GM12878 (cell line): ENCODE data around the gene MTRFR. TPM values are rescaled to one million over a fixed set of nuclear protein-coding genes. Genes with fewer than 3 reads are reported as not detected.

Experiments
- ATAC-seq: fragments of 200-7000 bp; cut with Tn5 transposase; 3 replicates; pipeline ENCODE4 v1.9.1; 2020; ENCODE audit warnings: mild to moderate bottlenecking, moderate library complexity
- BruUV-seq: library from RNA; stranded (reverse); fragments of 400-500 nt; replicated peaks from 2 replicates; lab custom pipeline; 2021; lab: Mats Ljungman, UMichigan
- CTCF ChIA-PET: fragments of 300-600 bp; sonication (Branson Sonifier 250); formaldehyde crosslinking; extraction: SDS; loops from one replicate; lab custom pipeline; 2021; ENCODE audit warnings: inconsistent platforms; lab: Yijun Ruan, JAX
- POLR2A ChIA-PET: fragments of 350-600 bp; formaldehyde crosslinking; extraction: SDS; loops from one replicate; lab custom pipeline; 2021; ENCODE audit warnings: inconsistent platforms; lab: Charles Lee
- RAD21 ChIA-PET: fragments of 300-600 bp; sonication (Branson Sonifier 250); formaldehyde crosslinking; loops from one replicate; lab custom pipeline; 2023; ENCODE audit warnings: antibody characterized with exemption; ENCODE audit not compliant: unreplicated experiment; lab: Charles Lee
- SMC1A ChIA-PET: fragments of 300-600 bp; sonication (Branson Sonifier 250); formaldehyde crosslinking; loops from one replicate; lab custom pipeline; 2023; ENCODE audit not compliant: unreplicated experiment, uncharacterized antibody; lab: Charles Lee
- DNase-seq: peaks from one replicate; pipeline ENCODE4 v3.0.0-alpha.2; 2011; ENCODE audit warnings: low read depth, low spot score
- FAIRE-seq: peaks from 3 replicates; lab custom pipeline; 2011; peaks lifted over from hg19 to GRCh38; lab: Jason Lieb, UNC
- H2AFZ ChIP-seq: 2 replicates; pipeline ENCODE4 v1.6.0; 2011; ENCODE audit warnings: low read depth, low read length, control low read depth; ENCODE audit not compliant: control insufficient read depth
- H3K27ac ChIP-seq: 2 replicates; pipeline ENCODE4 v1.5.1; 2011; ENCODE audit warnings: control low read depth; ENCODE audit not compliant: control insufficient read depth, insufficient read depth
- H3K27me3 ChIP-seq, 2 experiments: replicated peaks in 1 of 2; 2 replicates each; pipeline versions ENCODE4 v1.6.0 to v1.6.1; 2011; ENCODE audit warnings: low read length in 1 of 2; ENCODE audit not compliant: control insufficient read depth in 2 of 2, insufficient read depth in 2 of 2
- H3K36me3 ChIP-seq, 2 experiments: 2 replicates each; pipeline ENCODE4 v1.5.1; 2011; ENCODE audit warnings: low read length in 1 of 2; ENCODE audit not compliant: control insufficient read depth in 2 of 2, insufficient read depth in 2 of 2
- H3K4me1 ChIP-seq: 2 replicates; pipeline ENCODE4 v1.6.1; 2011; ENCODE audit warnings: mild to moderate bottlenecking, low read length, moderate library complexity, mixed read lengths; ENCODE audit not compliant: control insufficient read depth, insufficient read depth
- H3K4me2 ChIP-seq: 2 replicates; pipeline ENCODE4 v1.6.0; 2011; ENCODE audit warnings: control low read depth; ENCODE audit not compliant: control insufficient read depth, insufficient read depth
- H3K4me3 ChIP-seq: fragments of 200-600 bp; sonication (generic); 2 replicates; pipeline ENCODE4 v1.5.1; 2016
- H3K79me2 ChIP-seq: 2 replicates; pipeline ENCODE4 v1.6.0; 2011; ENCODE audit warnings: low read length; ENCODE audit not compliant: control insufficient read depth, insufficient read depth
- H3K9ac ChIP-seq: 2 replicates; pipeline ENCODE4 v1.8.0; 2011; ENCODE audit warnings: low read length, control low read depth, mixed read lengths; ENCODE audit not compliant: control insufficient read depth, insufficient read depth
- H3K9me3 ChIP-seq: replicated peaks from 3 replicates; pipeline ENCODE4 v1.5.1; 2011; ENCODE audit warnings: mild to moderate bottlenecking, low read length; ENCODE audit not compliant: control insufficient read depth, insufficient read depth
- H4K20me1 ChIP-seq: 2 replicates; pipeline ENCODE4 v1.6.0; 2011; ENCODE audit not compliant: control insufficient read depth, insufficient read depth
- BCL11A ChIP-seq: IDR thresholded peaks from 2 replicates; pipeline ENCODE4 v1.6.1; 2011; ENCODE audit warnings: low read depth, low read length
- BRCA1 ChIP-seq: IDR thresholded peaks from 2 replicates; pipeline ENCODE4 v1.6.1; 2011; ENCODE audit warnings: low read depth, low read length, improper control_type of control experiment
- CEBPB ChIP-seq, 2 experiments: fragments of 150-350 bp in 1 of 2; IDR thresholded peaks; 2 replicates each; pipeline ENCODE4 v1.6.1; 2012 to 2014; ENCODE audit warnings: low read depth in 2 of 2, low read length in 2 of 2, borderline replicate concordance in 1 of 2, inconsistent platforms in 1 of 2
- DPF2 ChIP-seq: fragments of 450-650 bp; IDR thresholded peaks from 2 replicates; pipeline ENCODE4 v1.6.1; 2017; ENCODE audit warnings: mild to moderate bottlenecking
- HDGF ChIP-seq: fragments of 450-650 bp; IDR thresholded peaks from 2 replicates; pipeline ENCODE4 v1.6.1; 2016; ENCODE audit warnings: antibody characterized with exemption
- IKZF1 ChIP-seq: fragments of 450-650 bp; conservative IDR thresholded peaks from 2 replicates; pipeline ENCODE4 v1.6.1; 2017; ENCODE audit warnings: antibody characterized with exemption, mild to moderate bottlenecking
- IKZF2 ChIP-seq, 2 experiments: fragments of 450-650 bp; IDR thresholded peaks; 2 replicates each; pipeline ENCODE4 v1.6.1; 2017; ENCODE audit warnings: mild to moderate bottlenecking in 2 of 2, moderate library complexity in 2 of 2
- MTA2 ChIP-seq: fragments of 450-650 bp; IDR thresholded peaks from 2 replicates; pipeline ENCODE4 v1.6.1; 2016; ENCODE audit warnings: low read depth, mild to moderate bottlenecking, moderate library complexity
- NBN ChIP-seq: fragments of 450-650 bp; IDR thresholded peaks from 2 replicates; pipeline ENCODE4 v1.6.1; 2016
- NR2C2 ChIP-seq: IDR thresholded peaks from 2 replicates; pipeline ENCODE4 v1.6.1; 2011; ENCODE audit warnings: borderline replicate concordance, low read depth; ENCODE audit not compliant: control insufficient read depth, insufficient read length
- PML ChIP-seq: IDR thresholded peaks from 2 replicates; pipeline ENCODE4 v1.6.1; 2012; ENCODE audit warnings: low read length, inconsistent platforms
- RAD21 ChIP-seq: IDR thresholded peaks from 2 replicates; pipeline ENCODE4 v1.6.1; 2011; ENCODE audit warnings: mild to moderate bottlenecking, low read depth, low read length, moderate library complexity; ENCODE audit not compliant: insufficient read depth
- SMAD1 ChIP-seq: fragments of 450-650 bp; IDR thresholded peaks from 2 replicates; pipeline ENCODE4 v1.6.1; 2018; ENCODE audit warnings: mild to moderate bottlenecking, low read depth; ENCODE audit not compliant: partially characterized antibody
- SREBF2 ChIP-seq: IDR thresholded peaks from 2 replicates; pipeline ENCODE4 v1.6.1; 2012; ENCODE audit warnings: mild to moderate bottlenecking, low read length
- TBL1XR1 ChIP-seq: IDR thresholded peaks from 2 replicates; pipeline ENCODE4 v1.6.1; 2012; ENCODE audit warnings: low read depth, low read length, improper control_type of control experiment
- WGBS: methylation state at CpG from one replicate; pipeline ENCODE4 v1.1.6; 2016; ENCODE audit warnings: low lambda C conversion rate; ENCODE audit not compliant: insufficient replicate concordance, insufficient coverage; ENCODE audit errors: missing lambda C conversion rate; 5-methylcytosine and 5-hydroxymethylcytosine counted together
- in situ Hi-C: fragments of 300-500 bp; cut with MboI; formaldehyde crosslinking; loops from 9 replicates; pipeline ENCODE4 v1.14.3; 2018; ENCODE audit warnings: mixed read lengths
- intact Hi-C: fragments of 100-400 bp; cut with micrococcal nuclease; formaldehyde crosslinking; loops from one replicate; pipeline ENCODE4 v1.14.2; 2022; ENCODE audit not compliant: unreplicated experiment
- polyA plus RNA-seq, 11 experiments: library from polyadenylated mRNA; depleted of rRNA in 4 of 11; unstranded in 6 of 11; stranded (reverse) in 5 of 11; fragments of >200 nt; fragmentation: Nextera tagmentation in 4 of 11; fragmentation: Illumina TruSeq in 1 of 11; extraction: Ambion mirVana in 4 of 11; extraction: Trizol in 1 of 11; gene quantifications; 1 replicate in 1 of 11; 2 replicates in 10 of 11; pipeline versions ENCODE4 v1.2.1 to v1.2.3, GENCODE V29; 2011 to 2016; ENCODE audit warnings: inconsistent platforms in 2 of 11, missing spikeins in 2 of 11, low read depth in 1 of 11
- total RNA-seq, 4 experiments: library from RNA; depleted of rRNA in 3 of 4; stranded (reverse); fragments of >200 nt in 3 of 4; fragmentation: Illumina TruSeq in 1 of 4; extraction: Trizol in 1 of 4; gene quantifications; 2 replicates each; pipeline versions ENCODE4 v1.2.1 to v1.2.3, GENCODE V29; 2013 to 2021
- TF ChIP-seq, protein P1 (sequence below): fragments of 450-650 bp; IDR thresholded peaks from 2 replicates; pipeline ENCODE4 v1.6.1; 2016; ENCODE audit warnings: mild to moderate bottlenecking, moderate library complexity, borderline replicate concordance
- TF ChIP-seq, protein P2 (sequence below): IDR thresholded peaks from 2 replicates; pipeline ENCODE4 v1.6.1; 2012; ENCODE audit warnings: low read depth, low read length, improper control_type of control experiment
- TF ChIP-seq, protein P3 (sequence below): fragments of 450-650 bp; IDR thresholded peaks from 2 replicates; pipeline ENCODE4 v1.6.1; 2016; ENCODE audit warnings: mild to moderate bottlenecking

The MTRFR gene
- total and polyA plus RNA-seq, 10 of the 15 experiments (the other 5 are each of a cell fraction or from before 2014, with no cell fraction given) = 12.2 to 33.4 (median 24.8) TPM

DNA sequence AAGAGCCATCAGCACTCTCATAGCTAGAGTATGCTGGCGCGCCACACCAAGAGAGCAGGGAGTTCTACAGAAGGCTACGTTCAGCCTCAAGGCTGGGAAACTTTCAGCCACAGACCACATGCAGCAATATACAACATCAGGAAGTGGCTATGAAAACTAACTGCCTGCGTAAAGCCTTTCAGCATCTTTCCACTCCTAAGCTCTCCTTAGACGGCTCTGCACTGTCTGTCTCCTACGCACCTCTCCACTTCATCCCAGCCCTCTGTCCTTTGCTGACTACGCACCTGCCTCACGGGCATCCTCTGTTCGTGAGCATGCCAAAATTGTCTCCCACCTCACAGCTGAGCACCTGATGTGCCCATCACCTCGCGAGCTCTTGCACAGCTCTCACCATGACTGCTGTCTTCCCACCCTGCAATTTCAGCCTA lies 10.0 kb upstream of the MTRFR start:
- RAD21 ChIA-PET = interaction anchor here (0.6 to 1.7 kb wide), 4 partner anchors 9 to 401 kb away, joined by 3 to 15 read pairs (median 6); partner anchors contain the start of genes MPHOSPH9 and MTRFR
- no peak for DNase-seq
- no peaks in the 10 kb centered on the region for H3K9me3 ChIP-seq
- H3K4me3 ChIP-seq = peak overlapping the region; percentile 44; the same call in 1 of the 2 replicates
- H3K36me3 ChIP-seq = peaks cover 6 to 25% of the 10 kb centered on the region in 2 experiments
- peaks cover 6% of the 10 kb centered on the region for H3K4me1 ChIP-seq
- H4K20me1 ChIP-seq = no peaks in the 10 kb centered on the region
- SMC1A ChIA-PET = interaction anchor here (0.8 to 2.2 kb wide), 8 partner anchors 9 to 332 kb away, joined by 3 to 22 read pairs (median 4); partner anchors contain the start of genes MPHOSPH9 and MTRFR
- no TSS peak for BruUV-seq
- peak overlapping the region; percentile 10; the same call in 1 of the 2 replicates for H3K27ac ChIP-seq
- H3K27me3 ChIP-seq = no peaks in the 10 kb centered on the region
- peak overlapping the region; percentile 5; the same call in 1 of the 2 replicates for H3K4me2 ChIP-seq
- no peak overlapping the region for H3K9ac ChIP-seq
- FAIRE-seq = peak; percentile 89
- POLR2A ChIA-PET = interaction anchor here (0.9 to 2.8 kb wide), 3 partner anchors 9 to 240 kb away, joined by 3 to 23 read pairs (median 5); partner anchors contain the start of genes MPHOSPH9 and MTRFR
- intact Hi-C loops = no loop called here
- no peak overlapping the region for H2AFZ ChIP-seq
- CTCF ChIA-PET = interaction anchor here (0.8 to 8.1 kb wide), 5 partner anchors 8 to 62 kb away, joined by 3 to 71 read pairs (median 5); no protein-coding TSS in a partner anchor
- peaks cover 19% of the 10 kb centered on the region for H3K79me2 ChIP-seq
- in situ Hi-C loops = no loop called here
- 37% methylated on average over 11 of the region's 11 CpGs for WGBS
- ATAC-seq = peak; percentile 88
- peak; percentile 80 for TF ChIP-seq HDGF
- TF ChIP-seq NR2C2 = no peak
- peak; percentile 38; the same call in 1 of the 2 replicates for TF ChIP-seq DPF2
- TF ChIP-seq BCL11A = no peak
- TF ChIP-seq, protein P1, sequence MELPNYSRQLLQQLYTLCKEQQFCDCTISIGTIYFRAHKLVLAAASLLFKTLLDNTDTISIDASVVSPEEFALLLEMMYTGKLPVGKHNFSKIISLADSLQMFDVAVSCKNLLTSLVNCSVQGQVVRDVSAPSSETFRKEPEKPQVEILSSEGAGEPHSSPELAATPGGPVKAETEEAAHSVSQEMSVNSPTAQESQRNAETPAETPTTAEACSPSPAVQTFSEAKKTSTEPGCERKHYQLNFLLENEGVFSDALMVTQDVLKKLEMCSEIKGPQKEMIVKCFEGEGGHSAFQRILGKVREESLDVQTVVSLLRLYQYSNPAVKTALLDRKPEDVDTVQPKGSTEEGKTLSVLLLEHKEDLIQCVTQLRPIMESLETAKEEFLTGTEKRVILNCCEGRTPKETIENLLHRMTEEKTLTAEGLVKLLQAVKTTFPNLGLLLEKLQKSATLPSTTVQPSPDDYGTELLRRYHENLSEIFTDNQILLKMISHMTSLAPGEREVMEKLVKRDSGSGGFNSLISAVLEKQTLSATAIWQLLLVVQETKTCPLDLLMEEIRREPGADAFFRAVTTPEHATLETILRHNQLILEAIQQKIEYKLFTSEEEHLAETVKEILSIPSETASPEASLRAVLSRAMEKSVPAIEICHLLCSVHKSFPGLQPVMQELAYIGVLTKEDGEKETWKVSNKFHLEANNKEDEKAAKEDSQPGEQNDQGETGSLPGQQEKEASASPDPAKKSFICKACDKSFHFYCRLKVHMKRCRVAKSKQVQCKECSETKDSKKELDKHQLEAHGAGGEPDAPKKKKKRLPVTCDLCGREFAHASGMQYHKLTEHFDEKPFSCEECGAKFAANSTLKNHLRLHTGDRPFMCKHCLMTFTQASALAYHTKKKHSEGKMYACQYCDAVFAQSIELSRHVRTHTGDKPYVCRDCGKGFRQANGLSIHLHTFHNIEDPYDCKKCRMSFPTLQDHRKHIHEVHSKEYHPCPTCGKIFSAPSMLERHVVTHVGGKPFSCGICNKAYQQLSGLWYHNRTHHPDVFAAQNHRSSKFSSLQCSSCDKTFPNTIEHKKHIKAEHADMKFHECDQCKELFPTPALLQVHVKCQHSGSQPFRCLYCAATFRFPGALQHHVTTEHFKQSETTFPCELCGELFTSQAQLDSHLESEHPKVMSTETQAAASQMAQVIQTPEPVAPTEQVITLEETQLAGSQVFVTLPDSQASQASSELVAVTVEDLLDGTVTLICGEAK = peak; percentile 28; the same call in 1 of the 2 replicates
- TF ChIP-seq, protein P2, sequence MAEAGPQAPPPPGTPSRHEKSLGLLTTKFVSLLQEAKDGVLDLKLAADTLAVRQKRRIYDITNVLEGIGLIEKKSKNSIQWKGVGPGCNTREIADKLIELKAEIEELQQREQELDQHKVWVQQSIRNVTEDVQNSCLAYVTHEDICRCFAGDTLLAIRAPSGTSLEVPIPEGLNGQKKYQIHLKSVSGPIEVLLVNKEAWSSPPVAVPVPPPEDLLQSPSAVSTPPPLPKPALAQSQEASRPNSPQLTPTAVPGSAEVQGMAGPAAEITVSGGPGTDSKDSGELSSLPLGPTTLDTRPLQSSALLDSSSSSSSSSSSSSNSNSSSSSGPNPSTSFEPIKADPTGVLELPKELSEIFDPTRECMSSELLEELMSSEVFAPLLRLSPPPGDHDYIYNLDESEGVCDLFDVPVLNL = no peak
- no peak for TF ChIP-seq RAD21
- peak; percentile 80 to 82 for TF ChIP-seq IKZF2 (IDR thresholded peaks at IDR 0.05)
- TF ChIP-seq IKZF1 = peak; percentile 67
- no peak; the same call in 1 of the 2 replicates for TF ChIP-seq TBL1XR1
- TF ChIP-seq, protein P3, sequence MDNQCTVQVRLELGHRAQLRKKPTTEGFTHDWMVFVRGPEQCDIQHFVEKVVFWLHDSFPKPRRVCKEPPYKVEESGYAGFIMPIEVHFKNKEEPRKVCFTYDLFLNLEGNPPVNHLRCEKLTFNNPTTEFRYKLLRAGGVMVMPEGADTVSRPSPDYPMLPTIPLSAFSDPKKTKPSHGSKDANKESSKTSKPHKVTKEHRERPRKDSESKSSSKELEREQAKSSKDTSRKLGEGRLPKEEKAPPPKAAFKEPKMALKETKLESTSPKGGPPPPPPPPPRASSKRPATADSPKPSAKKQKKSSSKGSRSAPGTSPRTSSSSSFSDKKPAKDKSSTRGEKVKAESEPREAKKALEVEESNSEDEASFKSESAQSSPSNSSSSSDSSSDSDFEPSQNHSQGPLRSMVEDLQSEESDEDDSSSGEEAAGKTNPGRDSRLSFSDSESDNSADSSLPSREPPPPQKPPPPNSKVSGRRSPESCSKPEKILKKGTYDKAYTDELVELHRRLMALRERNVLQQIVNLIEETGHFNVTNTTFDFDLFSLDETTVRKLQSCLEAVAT = peak; percentile 78
- TF ChIP-seq NBN = 0 out of 2 replicates have a peak, but pooled peaks have one; percentile 42
- no peak for TF ChIP-seq SREBF2
- no peak for TF ChIP-seq CEBPB (IDR thresholded peaks at IDR 0.05; ENCODE audit: borderline replicate concordance in 1 of 2, low read depth in 2 of 2, low read length in 2 of 2)
- TF ChIP-seq BRCA1 = no peak
- 0 out of 2 replicates have a peak, but pooled peaks have one; percentile 11 for TF ChIP-seq MTA2
- TF ChIP-seq PML = no peak
- TF ChIP-seq SMAD1 = no peak
